Breast epithelium (tissue), 4 donors: ENCODE results near the gene DMRTB1. TPM values are rescaled to one million over a fixed set of nuclear protein-coding genes. Genes with fewer than 3 reads are reported as not detected.

Source experiments
- DNase-seq, 2 donors: peaks; one replicate each; pipeline ENCODE4 v3.0.0-alpha.2; 2019; ENCODE audit warnings: low spot score in 2 of 2
- H3K27ac ChIP-seq, 2 donors: fragments of 200-600 bp; sonication (generic) in 1 of 2; one replicate each; pipeline ENCODE4 v1.5.1; 2016 to 2019; ENCODE audit warnings: mild to moderate bottlenecking in 1 of 2
- H3K27me3 ChIP-seq, 2 donors: fragments of 200-600 bp; sonication (generic) in 1 of 2; one replicate each; pipeline versions ENCODE4 v1.5.1 to v1.6.0; 2017 to 2019; ENCODE audit warnings: control low read depth in 1 of 2, mild to moderate bottlenecking in 1 of 2
- H3K36me3 ChIP-seq: fragments of 200-600 bp; one replicate; pipeline ENCODE4 v1.5.1; 2019
- H3K4me1 ChIP-seq, 2 donors: fragments of 200-600 bp; sonication (generic); one replicate each; pipeline ENCODE4 v1.5.1; 2016 to 2019; ENCODE audit warnings: control low read depth in 1 of 2
- H3K4me3 ChIP-seq, 3 donors: fragments of 200-600 bp; sonication (generic); 1 replicate in 2 of 3; 2 replicates in 1 of 3; pipeline ENCODE4 v1.5.1; 2016 to 2019; ENCODE audit warnings: mild to moderate bottlenecking in 3 of 3, moderate library complexity in 2 of 3
- H3K9me3 ChIP-seq, 2 donors: fragments of 200-600 bp; sonication (generic) in 1 of 2; one replicate each; pipeline ENCODE4 v1.5.1; 2016 to 2019; ENCODE audit warnings: control low read depth in 1 of 2
- POLR2A ChIP-seq: fragments of 450-650 bp; IDR thresholded peaks from one replicate; pipeline ENCODE4 v1.6.1; 2016; ENCODE audit warnings: antibody characterized with exemption, mild to moderate bottlenecking, moderate library complexity
- POLR2AphosphoS5 ChIP-seq, 3 donors: sonication (generic); formaldehyde crosslinking; IDR thresholded peaks; one replicate each; pipeline ENCODE4 v1.6.1; 2017; ENCODE audit warnings: antibody characterized with exemption in 3 of 3
- intact Hi-C: fragments of 100-400 bp; cut with DNase I; formaldehyde crosslinking; loops from one replicate; pipeline ENCODE4 v1.15.1; 2023; ENCODE audit warnings: low total_unique reads
- total RNA-seq, 3 donors: library from RNA; depleted of rRNA; stranded (reverse); fragments of >200 nt; gene quantifications; one replicate each; pipeline ENCODE4 v1.1.0, GENCODE V29; 2016
- TF ChIP-seq, protein P1 (sequence below), 3 donors: fragments of 450-650 bp; IDR thresholded peaks; one replicate each; pipeline ENCODE4 v1.5.1; 2016 to 2017; ENCODE audit warnings: antibody characterized with exemption in 3 of 3, mild to moderate bottlenecking in 3 of 3, moderate library complexity in 3 of 3

The DMRTB1 gene
- not detected for total RNA-seq

DNA sequence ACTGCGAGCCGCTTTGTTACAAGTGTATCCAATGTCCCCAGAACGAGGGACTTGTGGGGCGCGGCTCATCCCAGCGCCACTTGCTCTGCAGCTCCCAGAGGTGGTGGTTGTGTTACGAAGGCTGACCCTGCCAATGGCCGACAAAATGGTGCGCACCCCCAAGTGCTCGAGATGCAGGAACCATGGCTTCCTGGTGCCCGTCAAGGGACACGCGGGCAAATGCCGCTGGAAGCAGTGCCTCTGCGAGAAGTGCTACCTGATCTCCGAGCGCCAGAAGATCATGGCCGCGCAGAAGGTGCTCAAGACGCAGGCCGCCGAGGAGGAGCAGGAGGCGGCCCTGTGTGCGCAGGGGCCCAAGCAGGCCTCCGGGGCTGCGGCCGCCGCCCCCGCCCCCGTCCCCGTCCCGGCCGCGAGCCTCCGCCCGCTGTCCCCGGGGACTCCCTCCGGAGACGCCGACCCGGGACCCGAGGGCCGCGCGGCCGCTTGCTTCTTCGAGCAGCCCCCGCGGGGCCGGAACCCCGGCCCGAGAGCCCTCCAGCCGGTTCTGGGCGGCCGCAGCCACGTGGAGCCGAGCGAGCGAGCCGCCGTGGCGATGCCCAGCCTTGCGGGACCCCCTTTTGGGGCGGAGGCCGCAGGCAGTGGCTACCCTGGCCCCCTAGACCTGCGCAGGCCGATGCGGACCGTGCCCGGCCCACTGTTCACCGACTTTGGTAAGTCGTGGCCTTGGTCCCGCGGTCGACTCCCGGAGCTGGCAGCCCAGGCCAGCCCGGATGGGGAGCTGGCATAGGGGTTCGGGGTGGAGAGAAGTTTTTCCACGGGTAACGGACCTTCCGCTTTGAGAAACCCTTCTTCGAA is at the start of gene DMRTB1:
DMRTB1 (plus strand) TSS at position 79 of the 855 bp plus-strand sequence; CDS start at position 134, 55 bp downstream.
- H3K27me3 ChIP-seq = no peaks in the 10 kb centered on the region
- H3K27ac ChIP-seq = no peak within 1 kb of the TSS
- DNase-seq = no peak
- H3K4me3 ChIP-seq = no peak within 1 kb of the TSS
- intact Hi-C loops = no loop called here
- no peak for TF ChIP-seq POLR2A
- no peak for TF ChIP-seq POLR2AphosphoS5 (IDR thresholded peaks at IDR 0.05)
- TF ChIP-seq, protein P1, sequence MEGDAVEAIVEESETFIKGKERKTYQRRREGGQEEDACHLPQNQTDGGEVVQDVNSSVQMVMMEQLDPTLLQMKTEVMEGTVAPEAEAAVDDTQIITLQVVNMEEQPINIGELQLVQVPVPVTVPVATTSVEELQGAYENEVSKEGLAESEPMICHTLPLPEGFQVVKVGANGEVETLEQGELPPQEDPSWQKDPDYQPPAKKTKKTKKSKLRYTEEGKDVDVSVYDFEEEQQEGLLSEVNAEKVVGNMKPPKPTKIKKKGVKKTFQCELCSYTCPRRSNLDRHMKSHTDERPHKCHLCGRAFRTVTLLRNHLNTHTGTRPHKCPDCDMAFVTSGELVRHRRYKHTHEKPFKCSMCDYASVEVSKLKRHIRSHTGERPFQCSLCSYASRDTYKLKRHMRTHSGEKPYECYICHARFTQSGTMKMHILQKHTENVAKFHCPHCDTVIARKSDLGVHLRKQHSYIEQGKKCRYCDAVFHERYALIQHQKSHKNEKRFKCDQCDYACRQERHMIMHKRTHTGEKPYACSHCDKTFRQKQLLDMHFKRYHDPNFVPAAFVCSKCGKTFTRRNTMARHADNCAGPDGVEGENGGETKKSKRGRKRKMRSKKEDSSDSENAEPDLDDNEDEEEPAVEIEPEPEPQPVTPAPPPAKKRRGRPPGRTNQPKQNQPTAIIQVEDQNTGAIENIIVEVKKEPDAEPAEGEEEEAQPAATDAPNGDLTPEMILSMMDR (IDR thresholded peaks at IDR 0.05) = no peak
- H3K9me3 ChIP-seq = no peaks in the 10 kb centered on the region
- no peaks in the 10 kb centered on the region for H3K36me3 ChIP-seq
- no peaks in the 10 kb centered on the region for H3K4me1 ChIP-seq

DNA sequence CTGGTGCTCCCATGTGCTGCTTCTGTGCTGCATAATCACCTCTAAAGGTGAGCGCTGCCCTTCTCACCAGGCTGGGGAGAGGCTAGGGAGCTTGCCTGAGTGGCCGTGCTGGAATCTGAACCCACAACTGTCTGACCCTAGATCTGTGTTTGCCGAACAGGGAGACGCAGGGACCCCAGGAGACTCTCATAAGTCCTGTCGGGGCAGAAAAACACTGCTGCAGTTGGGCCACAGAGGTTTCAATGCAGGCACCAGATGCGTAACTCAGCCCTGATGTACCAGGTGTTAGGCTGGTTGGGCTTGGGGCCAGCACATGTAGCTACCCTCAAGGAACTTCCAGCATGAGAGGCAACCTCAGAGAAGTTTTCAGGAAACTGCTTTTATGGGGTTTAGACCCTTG is 49.5 kb upstream of the DMRTB1 start:
- Histone ChIP-seq H3K27ac (no peak overlapping the region), H3K36me3 (no peaks in the 10 kb centered on the region), H3K9me3 (no peaks in the 10 kb centered on the region), H3K4me1 (no peaks in the 10 kb centered on the region), H3K4me3 (no peak overlapping the region), H3K27me3 (peaks cover 0 to 16% of the 10 kb centered on the region in 2 donors)
- DNase-seq = no peak
- intact Hi-C loops = no loop called here
- TF ChIP-seq, protein P1 (IDR thresholded peaks at IDR 0.05) = no peak
- TF ChIP-seq POLR2AphosphoS5 (IDR thresholded peaks at IDR 0.05) = no peak
- no peak for TF ChIP-seq POLR2A

DNA sequence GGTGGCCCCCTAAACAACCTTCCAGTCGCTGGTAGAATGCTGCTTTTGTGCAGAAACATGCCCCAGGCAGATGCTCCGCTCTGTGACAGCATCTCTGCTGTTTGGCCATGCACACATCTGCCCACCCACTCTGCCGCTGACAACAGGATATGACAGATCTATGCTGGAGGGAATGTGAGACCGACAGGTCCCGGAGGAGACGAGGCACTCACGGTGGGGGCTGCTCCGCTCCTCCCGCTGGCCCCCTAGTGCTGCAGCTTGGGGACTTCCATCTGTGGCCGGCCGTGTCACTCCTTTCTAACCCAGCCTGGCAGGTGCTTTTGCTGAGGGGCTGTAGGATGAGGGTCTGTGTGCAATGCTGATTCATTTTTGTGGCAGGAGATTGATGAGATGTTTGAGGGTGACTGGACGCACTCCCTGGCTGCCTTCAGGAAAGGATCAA is 49.1 kb upstream of the DMRTB1 start:
- Histone ChIP-seq H3K4me1 (no peaks in the 10 kb centered on the region), H3K36me3 (no peaks in the 10 kb centered on the region), H3K9me3 (no peaks in the 10 kb centered on the region), H3K27me3 (peaks cover 0 to 16% of the 10 kb centered on the region in 2 donors), H3K27ac (no peak overlapping the region), H3K4me3 (no peak overlapping the region)
- TF ChIP-seq POLR2AphosphoS5 (IDR thresholded peaks at IDR 0.05) (no peak), POLR2A (no peak)
- TF ChIP-seq, protein P1 (IDR thresholded peaks at IDR 0.05) = no peak
- DNase-seq = no peak
- intact Hi-C loops = no loop called here

DNA sequence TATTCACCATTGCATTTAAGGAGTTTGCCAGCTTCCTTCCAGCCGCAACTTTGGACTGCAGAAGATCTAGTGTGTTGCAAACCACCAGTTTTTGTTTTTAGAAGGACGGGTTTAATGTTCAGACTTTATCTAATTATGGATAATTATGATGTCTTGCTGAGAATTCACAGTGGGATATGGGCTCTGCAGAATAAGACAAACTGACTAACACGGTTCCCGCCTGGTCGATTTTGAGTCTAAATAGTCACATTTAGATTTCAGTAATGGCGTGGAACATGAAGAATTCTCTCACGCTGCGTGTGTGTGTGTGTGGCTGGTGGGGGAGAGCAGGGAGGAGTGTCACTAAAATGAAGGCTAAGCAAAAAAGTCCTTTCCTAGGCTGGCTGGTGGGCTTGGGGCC is 48.5 kb upstream of the DMRTB1 start:
- Histone ChIP-seq H3K36me3 (no peaks in the 10 kb centered on the region), H3K27me3 (peaks cover 0 to 16% of the 10 kb centered on the region in 2 donors), H3K4me1 (no peaks in the 10 kb centered on the region), H3K9me3 (no peaks in the 10 kb centered on the region), H3K27ac (no peak overlapping the region), H3K4me3 (no peak overlapping the region)
- intact Hi-C loops = no loop called here
- DNase-seq = no peak
- TF ChIP-seq POLR2A (no peak), POLR2AphosphoS5 (IDR thresholded peaks at IDR 0.05) (no peak)
- TF ChIP-seq, protein P1 (IDR thresholded peaks at IDR 0.05) = no peak

DNA sequence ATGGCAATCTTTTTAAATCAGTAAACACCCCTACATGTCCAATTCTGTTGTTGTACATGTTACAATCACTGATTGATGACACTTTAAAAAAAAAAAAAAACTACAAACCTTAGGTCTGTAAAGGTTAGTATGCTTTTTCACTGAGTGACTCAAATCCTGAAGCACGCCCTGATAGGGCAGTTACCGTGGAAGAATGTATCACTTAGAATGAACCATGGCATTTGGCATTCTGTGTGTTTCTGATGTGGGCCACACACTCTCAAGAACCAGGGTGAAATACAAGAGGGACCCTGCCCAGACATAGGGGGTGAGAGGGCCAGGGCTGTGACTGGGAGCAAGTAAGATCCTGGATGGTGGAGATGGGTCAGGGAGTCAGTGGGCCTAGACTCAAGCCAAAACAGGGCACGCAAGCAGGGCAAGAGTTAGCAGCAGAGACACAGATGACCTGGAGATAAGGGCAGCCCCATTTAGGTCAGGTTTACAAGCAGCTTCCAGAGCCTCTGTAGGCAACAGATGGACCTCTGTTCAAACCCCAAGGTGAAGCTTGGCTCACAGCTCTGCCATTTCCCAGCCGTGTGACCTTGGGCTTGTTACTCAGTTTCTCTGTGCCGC is 47.6 kb upstream of the DMRTB1 start:
- Histone ChIP-seq H3K27ac (no peak overlapping the region), H3K36me3 (no peaks in the 10 kb centered on the region), H3K9me3 (no peaks in the 10 kb centered on the region), H3K27me3 (peaks cover 0 to 16% of the 10 kb centered on the region in 2 donors), H3K4me3 (no peak overlapping the region), H3K4me1 (no peaks in the 10 kb centered on the region)
- intact Hi-C loops = no loop called here
- TF ChIP-seq POLR2A (no peak), POLR2AphosphoS5 (IDR thresholded peaks at IDR 0.05) (no peak)
- TF ChIP-seq, protein P1 (IDR thresholded peaks at IDR 0.05) = no peak
- DNase-seq = no peak
